GM18868 (cell line): ENCODE measurements around the gene HTRA3.

Experiments used
- ATAC-seq: cut with Tn5 transposase; IDR thresholded peaks from one replicate; pipeline ENCODE4 v1.9.1; 2021; ENCODE audit warnings: mild to moderate bottlenecking, moderate library complexity; ENCODE audit not compliant: unreplicated experiment

The HTRA3 gene

GRCh38 chr4:8290701-8290970 lies 21.1 kb downstream of the HTRA3 start:
- no peak for ATAC-seq

GRCh38 chr4:8291036-8291682 lies 21.6 kb downstream of the HTRA3 start:
- no peak for ATAC-seq

- no peak for ATAC-seq
Observed at GRCh38 chr4:8291701-8292477, 22.3 kb downstream of the HTRA3 start.

- ATAC-seq: no peak
Observed at GRCh38 chr4:8292478-8293107, 23.0 kb downstream of the HTRA3 start.

DNA sequence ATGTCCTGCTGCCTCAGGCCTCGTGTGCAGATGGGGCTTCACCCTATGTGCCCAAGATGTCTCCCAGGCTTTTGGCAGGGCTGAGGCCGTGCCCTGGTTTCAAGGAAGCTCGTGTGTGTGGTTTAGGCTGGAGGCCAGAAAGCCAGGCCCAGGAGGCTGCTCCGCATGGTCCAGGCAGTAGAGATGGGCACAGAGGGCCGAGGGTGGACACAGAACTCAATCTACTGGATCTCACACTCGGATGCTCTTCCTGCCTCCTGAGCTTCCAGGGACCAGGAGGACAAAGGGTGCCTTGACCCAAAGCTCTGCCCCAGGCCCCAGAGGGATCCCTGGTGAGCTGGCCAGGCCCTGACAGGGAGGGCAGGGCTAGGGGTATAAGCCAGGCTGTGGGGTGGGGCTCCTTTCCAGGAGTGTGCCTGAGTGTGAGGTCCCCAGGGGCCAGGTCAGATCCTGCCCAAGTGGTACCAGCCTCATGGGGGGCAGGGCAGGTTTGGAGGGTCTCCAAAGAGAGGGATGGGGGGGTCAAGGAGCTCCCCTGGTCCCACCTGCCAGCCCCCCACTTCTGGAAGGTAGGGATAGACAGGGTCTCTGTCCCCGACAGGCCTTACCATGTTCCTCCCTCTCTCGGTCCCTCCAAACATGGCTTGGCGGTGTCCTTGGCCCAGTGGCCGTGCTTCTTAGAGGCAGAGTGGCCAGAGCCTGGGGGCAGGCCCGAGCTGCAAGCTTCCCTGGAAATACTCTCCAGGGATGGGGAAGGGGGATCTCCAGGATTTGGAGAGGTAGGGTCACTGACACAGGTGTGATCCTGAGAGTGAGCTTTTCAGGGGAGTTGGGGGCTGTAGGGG lies 23.8 kb downstream of the HTRA3 start:
- no peak for ATAC-seq

GRCh38 chr4:8294036-8294435 lies 24.5 kb downstream of the HTRA3 start:
- ATAC-seq: no peak

GRCh38 chr4:8294775-8295174 lies 25.2 kb downstream of the HTRA3 start:
- no peak for ATAC-seq

DNA sequence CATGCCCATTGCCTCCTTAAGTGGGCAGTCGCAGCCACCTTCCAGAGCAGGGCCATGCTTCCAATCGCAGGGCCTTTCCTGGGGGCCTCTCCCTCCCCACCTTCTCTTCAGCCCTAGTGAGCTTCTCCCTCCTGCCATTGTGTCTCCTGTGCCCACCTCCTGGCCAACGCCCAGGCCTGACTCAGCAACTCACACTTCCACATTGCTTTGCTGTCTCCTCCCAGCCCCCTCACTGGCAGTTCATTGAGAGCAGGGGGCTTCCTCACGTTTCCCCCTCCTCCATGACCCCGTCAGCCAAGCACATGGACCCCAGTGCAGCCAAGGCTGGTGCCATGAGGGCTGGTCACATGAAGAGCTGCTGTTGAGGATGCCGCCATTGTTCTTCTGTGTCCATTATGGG lies 25.9 kb downstream of the HTRA3 start:
- ATAC-seq: no peak

- no peak for ATAC-seq
Observed at GRCh38 chr4:8296491-8296890, 26.9 kb downstream of the HTRA3 start.

- no peak for ATAC-seq
Observed at GRCh38 chr4:8297141-8297601, 27.6 kb downstream of the HTRA3 start.

DNA sequence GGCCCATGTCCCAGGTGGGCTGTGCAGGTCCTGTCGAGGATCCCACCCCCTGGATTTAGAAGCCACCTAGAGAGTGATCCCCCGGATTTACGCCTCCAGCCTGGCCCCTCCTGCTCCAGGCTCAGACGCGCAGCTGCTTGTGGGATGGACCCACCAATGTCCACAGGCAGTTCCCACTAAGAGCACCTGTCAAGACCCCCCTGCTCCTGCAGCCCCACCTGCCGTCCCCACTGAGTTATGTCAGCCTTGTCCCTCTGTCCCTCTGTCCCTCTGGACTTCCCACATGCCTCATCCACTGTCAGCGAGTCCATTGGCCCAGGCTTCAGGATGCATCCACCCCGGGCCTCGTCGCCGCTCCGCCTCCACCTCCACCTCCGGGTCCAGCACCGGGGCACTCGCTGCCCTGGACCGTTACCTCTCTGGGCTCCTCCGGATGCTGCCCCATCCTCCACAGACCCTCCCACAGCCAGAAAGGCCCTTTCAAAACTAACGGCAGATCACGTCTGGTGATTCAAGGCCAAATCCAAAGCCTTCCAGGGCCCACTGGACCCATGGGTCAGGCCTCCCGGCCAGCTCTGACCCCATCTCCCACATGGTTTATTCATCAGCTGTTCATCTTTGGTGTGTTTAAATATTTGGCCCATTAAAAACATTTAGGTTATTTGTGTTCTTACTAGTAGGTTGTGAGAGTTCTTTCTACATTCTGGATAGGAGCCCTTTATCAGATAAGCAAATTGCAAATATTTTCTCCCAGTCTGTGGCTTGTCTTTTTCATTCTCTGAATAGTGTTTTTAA lies 28.3 kb downstream of the HTRA3 start:
- no peak for ATAC-seq

DNA sequence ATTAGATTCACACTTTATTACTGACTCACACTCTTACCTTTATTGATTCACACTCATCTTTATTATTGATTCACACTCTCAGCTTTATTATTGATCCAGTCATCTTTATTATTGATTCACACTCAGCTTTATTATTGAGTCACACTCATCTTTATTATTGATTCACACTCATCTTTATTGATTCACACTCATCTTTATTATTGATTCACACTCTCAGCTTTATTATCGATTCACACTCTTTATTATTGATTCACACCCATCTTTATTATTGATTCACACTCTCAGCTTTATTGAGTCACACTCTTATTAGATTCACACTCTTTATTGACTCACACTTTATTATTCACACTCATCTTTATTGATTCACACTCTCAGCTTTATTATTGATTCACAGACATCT lies 31.3 kb downstream of the HTRA3 start:
- ATAC-seq: no peak

- ATAC-seq: no peak
Observed at GRCh38 chr4:8301851-8302730, 32.5 kb downstream of the HTRA3 start.

- ATAC-seq: no peak
Observed at GRCh38 chr4:8303081-8303480, 33.5 kb downstream of the HTRA3 start.

- no peak for ATAC-seq
Observed at GRCh38 chr4:8303485-8304281, 34.1 kb downstream of the HTRA3 start.

- ATAC-seq: no peak
Observed at GRCh38 chr4:8304827-8305695, 35.5 kb downstream of the HTRA3 start.

GRCh38 chr4:8305851-8306471 lies 36.4 kb downstream of the HTRA3 start:
- no peak for ATAC-seq
